Liver (tissue), 9 donors: ENCODE data around the gene NBEA. TPM values are rescaled to one million over a fixed set of nuclear protein-coding genes. Genes with fewer than 3 reads are reported as not detected.

Experiments used
- DNase-seq: peaks from one replicate; pipeline ENCODE4 v3.0.0-alpha.2; 2017; ENCODE audit warnings: low spot score
- H3K27ac ChIP-seq, 2 donors: one replicate each; pipeline ENCODE4 v1.7.0; 2013; ENCODE audit warnings: inconsistent platforms in 2 of 2, low read length in 2 of 2, control low read depth in 1 of 2, low read depth in 1 of 2, mild to moderate bottlenecking in 1 of 2
- H3K27me3 ChIP-seq, 4 donors: one replicate each; pipeline versions ENCODE4 v1.6.1 to v1.7.0; 2013; ENCODE audit warnings: low read length in 3 of 4, inconsistent platforms in 1 of 4, mild to moderate bottlenecking in 1 of 4, moderate library complexity in 1 of 4; ENCODE audit not compliant: control insufficient read depth in 4 of 4, insufficient read depth in 4 of 4
- H3K36me3 ChIP-seq, 4 donors: one replicate each; pipeline versions ENCODE4 v1.6.1 to v1.7.0; 2013; ENCODE audit warnings: low read length in 3 of 4, mild to moderate bottlenecking in 3 of 4, low read depth in 1 of 4, moderate library complexity in 1 of 4; ENCODE audit not compliant: control insufficient read depth in 4 of 4, insufficient read depth in 3 of 4
- H3K4me1 ChIP-seq, 4 donors: one replicate each; pipeline versions ENCODE4 v1.6.1 to v1.7.0; 2013; ENCODE audit warnings: low read length in 3 of 4, mild to moderate bottlenecking in 3 of 4, moderate library complexity in 1 of 4; ENCODE audit not compliant: control insufficient read depth in 4 of 4, insufficient read depth in 4 of 4
- H3K4me3 ChIP-seq, 3 donors: one replicate each; pipeline versions ENCODE4 v1.6.1 to v1.7.0; 2013; ENCODE audit warnings: low read length in 3 of 3, control low read depth in 1 of 3, low read depth in 1 of 3, mild to moderate bottlenecking in 1 of 3
- H3K9ac ChIP-seq, 2 donors: one replicate each; pipeline ENCODE4 v1.7.0; 2013; ENCODE audit warnings: low read length in 2 of 2, mild to moderate bottlenecking in 2 of 2, moderate library complexity in 2 of 2, control low read depth in 1 of 2, low read depth in 1 of 2
- H3K9me3 ChIP-seq, 4 donors: one replicate each; pipeline versions ENCODE4 v1.6.1 to v1.7.0; 2013; ENCODE audit warnings: low read length in 3 of 4; ENCODE audit not compliant: control insufficient read depth in 4 of 4
- EGR1 ChIP-seq, 2 donors: IDR thresholded peaks; 2 replicates each; pipeline ENCODE4 v1.6.1; 2016 to 2018; ENCODE audit warnings: antibody characterized with exemption in 2 of 2, low read depth in 2 of 2
- GABPA ChIP-seq, 2 donors: IDR thresholded peaks in 1 of 2; conservative IDR thresholded peaks in 1 of 2; 2 replicates each; pipeline ENCODE4 v1.6.1; 2016; ENCODE audit warnings: antibody characterized with exemption in 2 of 2, mild to moderate bottlenecking in 1 of 2, moderate library complexity in 1 of 2
- HNF4A ChIP-seq, 2 donors: conservative IDR thresholded peaks; 2 replicates each; pipeline ENCODE4 v1.6.1; 2016; ENCODE audit warnings: antibody characterized with exemption in 2 of 2, mild to moderate bottlenecking in 2 of 2
- NR2F2 ChIP-seq: IDR thresholded peaks from 2 replicates; pipeline ENCODE4 v1.6.1; 2016; ENCODE audit warnings: antibody characterized with exemption
- RAD21 ChIP-seq, 2 donors: IDR thresholded peaks; 2 replicates each; pipeline ENCODE4 v1.6.1; 2016; ENCODE audit warnings: antibody characterized with exemption in 2 of 2, mild to moderate bottlenecking in 2 of 2
- SP1 ChIP-seq: IDR thresholded peaks from 2 replicates; pipeline ENCODE4 v1.6.1; 2018; ENCODE audit warnings: antibody characterized with exemption, mild to moderate bottlenecking
- TAF1 ChIP-seq: conservative IDR thresholded peaks from 2 replicates; pipeline ENCODE4 v1.6.1; 2016; ENCODE audit warnings: antibody characterized with exemption, mild to moderate bottlenecking
- YY1 ChIP-seq: IDR thresholded peaks from 2 replicates; pipeline ENCODE4 v1.6.1; 2016; ENCODE audit warnings: antibody characterized with exemption, mild to moderate bottlenecking
- WGBS: extraction: QIAGEN DNeasy Blood & Tissue Kit; methylation state at CpG from one replicate; pipeline ENCODE4 v1.1.7; 2013; 5-methylcytosine and 5-hydroxymethylcytosine counted together
- polyA plus RNA-seq, 2 donors: library from polyadenylated mRNA; stranded (reverse) in 1 of 2; unstranded in 1 of 2; fragments of 200-250 nt in 1 of 2; fragments of >200 nt in 1 of 2; fragmentation: Nextera tagmentation in 1 of 2; extraction: Ambion mirVana in 1 of 2; gene quantifications; one replicate each; pipeline versions ENCODE4 v1.2.1 to v1.2.3, GENCODE V29; 2013 to 2015
- total RNA-seq, 2 donors: library from RNA; depleted of rRNA; stranded (reverse); fragments of >200 nt; gene quantifications; one replicate each; pipeline ENCODE4 v1.2.3, GENCODE V29; 2014
- TF ChIP-seq, protein P1 (sequence below): fragments of 150-350 bp; IDR thresholded peaks from 2 replicates; pipeline ENCODE4 v1.5.1; 2017; ENCODE audit warnings: improper control_type of control experiment, low read depth, low read length; ENCODE audit not compliant: missing input control
- TF ChIP-seq, protein P2 (sequence below): IDR thresholded peaks from 2 replicates; pipeline ENCODE4 v1.6.1; 2016; ENCODE audit warnings: antibody characterized with exemption
- TF ChIP-seq, protein P3 (sequence below): IDR thresholded peaks from 2 replicates; pipeline ENCODE4 v1.6.1; 2016; ENCODE audit warnings: antibody characterized with exemption
- TF ChIP-seq, protein P4 (sequence below): IDR thresholded peaks from 2 replicates; pipeline ENCODE4 v1.6.1; 2016; ENCODE audit warnings: antibody characterized with exemption
- donor health status: healthy.
- donor health status: healthy.
- donor health status: healthy.
- donor health status: healthy.
- donor health status: healthy.

NBEA gene
- total and polyA plus RNA-seq, 4 donors: 0.24 to 3.5 (median 1.4) TPM

DNA sequence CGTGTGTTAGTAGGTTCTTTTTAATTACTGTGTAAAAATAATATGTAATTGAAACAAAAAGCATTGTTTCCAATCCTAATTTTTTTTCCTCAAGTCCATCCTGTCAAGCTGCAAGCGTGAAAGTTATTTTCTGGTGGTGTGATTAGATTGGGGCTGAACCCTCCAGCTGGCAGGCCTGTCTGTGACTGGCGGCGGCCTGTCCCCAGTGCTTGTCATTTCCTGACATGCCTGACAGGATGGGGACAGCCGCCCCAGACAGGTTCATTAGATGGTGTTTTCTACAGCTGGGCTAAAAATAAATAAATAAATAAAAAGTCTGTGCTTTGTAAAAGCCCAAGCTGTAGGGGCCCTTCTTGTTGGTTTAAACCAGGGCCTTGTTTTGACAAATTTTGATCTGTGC lies 588.1 kb downstream of the NBEA start:
- no peak for DNase-seq
- TF ChIP-seq TAF1: no peak
- TF ChIP-seq YY1: no peak
- 88% methylated on average over 5 of the region's 5 CpGs for WGBS
- Histone ChIP-seq H3K27ac (no peak overlapping the region), H3K36me3 (no peaks in the 10 kb centered on the region), H3K4me1 (peaks cover 0 to 1% (median 0%) of the 10 kb centered on the region in 4 donors), H3K9ac (no peak overlapping the region), H3K27me3 (no peaks in the 10 kb centered on the region), H3K9me3 (no peaks in the 10 kb centered on the region), H3K4me3 (no peak overlapping the region)

DNA sequence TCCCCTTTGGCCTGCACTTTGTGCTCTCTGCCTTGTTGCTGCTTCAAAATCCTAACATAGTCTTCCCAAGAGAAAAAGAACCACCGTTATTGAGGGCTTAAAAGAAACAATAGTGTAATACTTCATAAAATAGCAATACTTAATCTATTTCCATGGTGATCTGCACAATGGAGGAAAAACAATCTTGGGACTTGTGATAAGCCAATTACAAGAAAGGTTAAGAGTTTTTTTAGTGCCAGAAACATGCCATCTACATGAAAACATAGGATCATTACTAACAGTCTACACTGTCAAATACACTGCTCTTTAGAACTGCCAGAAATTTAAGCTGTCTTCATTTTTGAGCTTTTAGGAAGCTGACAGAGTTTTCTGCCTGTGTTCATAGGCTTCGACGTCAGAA lies 588.5 kb downstream of the NBEA start:
- no peak for DNase-seq
- no peak overlapping the region for H3K27ac ChIP-seq
- peaks cover 0 to 1% (median 0%) of the 10 kb centered on the region in 4 donors for H3K4me1 ChIP-seq
- no peaks in the 10 kb centered on the region for H3K27me3 ChIP-seq
- H3K9me3 ChIP-seq: no peaks in the 10 kb centered on the region
- H3K4me3 ChIP-seq: no peak overlapping the region
- no peak overlapping the region for H3K9ac ChIP-seq
- no peaks in the 10 kb centered on the region for H3K36me3 ChIP-seq
- TF ChIP-seq, protein P1, sequence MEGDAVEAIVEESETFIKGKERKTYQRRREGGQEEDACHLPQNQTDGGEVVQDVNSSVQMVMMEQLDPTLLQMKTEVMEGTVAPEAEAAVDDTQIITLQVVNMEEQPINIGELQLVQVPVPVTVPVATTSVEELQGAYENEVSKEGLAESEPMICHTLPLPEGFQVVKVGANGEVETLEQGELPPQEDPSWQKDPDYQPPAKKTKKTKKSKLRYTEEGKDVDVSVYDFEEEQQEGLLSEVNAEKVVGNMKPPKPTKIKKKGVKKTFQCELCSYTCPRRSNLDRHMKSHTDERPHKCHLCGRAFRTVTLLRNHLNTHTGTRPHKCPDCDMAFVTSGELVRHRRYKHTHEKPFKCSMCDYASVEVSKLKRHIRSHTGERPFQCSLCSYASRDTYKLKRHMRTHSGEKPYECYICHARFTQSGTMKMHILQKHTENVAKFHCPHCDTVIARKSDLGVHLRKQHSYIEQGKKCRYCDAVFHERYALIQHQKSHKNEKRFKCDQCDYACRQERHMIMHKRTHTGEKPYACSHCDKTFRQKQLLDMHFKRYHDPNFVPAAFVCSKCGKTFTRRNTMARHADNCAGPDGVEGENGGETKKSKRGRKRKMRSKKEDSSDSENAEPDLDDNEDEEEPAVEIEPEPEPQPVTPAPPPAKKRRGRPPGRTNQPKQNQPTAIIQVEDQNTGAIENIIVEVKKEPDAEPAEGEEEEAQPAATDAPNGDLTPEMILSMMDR: no peak
- TF ChIP-seq TAF1: no peak
- no peak for TF ChIP-seq SP1
- TF ChIP-seq, protein P2, sequence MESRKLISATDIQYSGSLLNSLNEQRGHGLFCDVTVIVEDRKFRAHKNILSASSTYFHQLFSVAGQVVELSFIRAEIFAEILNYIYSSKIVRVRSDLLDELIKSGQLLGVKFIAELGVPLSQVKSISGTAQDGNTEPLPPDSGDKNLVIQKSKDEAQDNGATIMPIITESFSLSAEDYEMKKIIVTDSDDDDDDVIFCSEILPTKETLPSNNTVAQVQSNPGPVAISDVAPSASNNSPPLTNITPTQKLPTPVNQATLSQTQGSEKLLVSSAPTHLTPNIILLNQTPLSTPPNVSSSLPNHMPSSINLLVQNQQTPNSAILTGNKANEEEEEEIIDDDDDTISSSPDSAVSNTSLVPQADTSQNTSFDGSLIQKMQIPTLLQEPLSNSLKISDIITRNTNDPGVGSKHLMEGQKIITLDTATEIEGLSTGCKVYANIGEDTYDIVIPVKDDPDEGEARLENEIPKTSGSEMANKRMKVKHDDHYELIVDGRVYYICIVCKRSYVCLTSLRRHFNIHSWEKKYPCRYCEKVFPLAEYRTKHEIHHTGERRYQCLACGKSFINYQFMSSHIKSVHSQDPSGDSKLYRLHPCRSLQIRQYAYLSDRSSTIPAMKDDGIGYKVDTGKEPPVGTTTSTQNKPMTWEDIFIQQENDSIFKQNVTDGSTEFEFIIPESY: no peak
- TF ChIP-seq NR2F2: no peak
- no peak for TF ChIP-seq HNF4A (conservative IDR thresholded peaks at IDR 0.05)
- TF ChIP-seq, protein P3, sequence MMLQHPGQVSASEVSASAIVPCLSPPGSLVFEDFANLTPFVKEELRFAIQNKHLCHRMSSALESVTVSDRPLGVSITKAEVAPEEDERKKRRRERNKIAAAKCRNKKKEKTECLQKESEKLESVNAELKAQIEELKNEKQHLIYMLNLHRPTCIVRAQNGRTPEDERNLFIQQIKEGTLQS: no peak
- 86% methylated on average over 3 of the region's 3 CpGs for WGBS

DNA sequence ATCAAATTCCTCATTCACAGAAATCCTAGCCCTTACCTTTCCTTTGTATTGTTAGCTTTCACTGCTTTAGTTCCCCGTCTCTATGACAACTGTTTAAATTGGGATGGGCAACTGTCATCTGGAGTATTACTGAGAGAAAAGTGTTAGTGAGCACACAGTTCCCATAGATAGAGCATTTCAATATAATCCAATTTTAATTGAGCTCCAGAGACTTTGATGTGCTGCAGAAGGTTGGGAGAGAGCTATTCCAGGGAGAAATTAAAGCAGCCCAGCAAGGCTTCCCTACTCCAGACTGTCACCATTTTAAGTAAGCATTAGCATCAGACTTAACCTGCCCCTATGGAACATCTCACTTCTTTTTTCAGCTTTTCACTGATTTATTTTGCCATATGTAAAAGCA lies 589.5 kb downstream of the NBEA start:
- peaks cover 0 to 1% (median 0%) of the 10 kb centered on the region in 4 donors for H3K4me1 ChIP-seq
- WGBS: 90% methylated on average over 1 of the region's 1 CpG
- no peaks in the 10 kb centered on the region for H3K27me3 ChIP-seq
- no peaks in the 10 kb centered on the region for H3K9me3 ChIP-seq
- no peak overlapping the region for H3K4me3 ChIP-seq
- H3K36me3 ChIP-seq: no peaks in the 10 kb centered on the region
- H3K9ac ChIP-seq: no peak overlapping the region
- TF ChIP-seq EGR1 (IDR thresholded peaks at IDR 0.05; ENCODE audit: low read depth in 2 of 2) (no peak), GABPA (IDR thresholded peaks at IDR 0.05 in 1 of 2, conservative IDR thresholded peaks at IDR 0.05 in 1 of 2) (no peak), HNF4A (conservative IDR thresholded peaks at IDR 0.05) (no peak), RAD21 (IDR thresholded peaks at IDR 0.05) (no peak)
- TF ChIP-seq, protein P4, sequence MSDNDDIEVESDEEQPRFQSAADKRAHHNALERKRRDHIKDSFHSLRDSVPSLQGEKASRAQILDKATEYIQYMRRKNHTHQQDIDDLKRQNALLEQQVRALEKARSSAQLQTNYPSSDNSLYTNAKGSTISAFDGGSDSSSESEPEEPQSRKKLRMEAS: no peak
- no peak for DNase-seq
- H3K27ac ChIP-seq: no peak overlapping the region
